BJ (cell line): Measurements from ENCODE around the gene NSUN3. TPM values are rescaled to one million over a fixed set of nuclear protein-coding genes. Genes with fewer than 3 reads are reported as not detected.

Experiments
- CTCF ChIA-PET: fragments of 350-600 bp; formaldehyde crosslinking; extraction: SDS; loops from one replicate; lab custom pipeline; 2021; ENCODE audit warnings: antibody characterized with exemption, inconsistent platforms; lab: Yijun Ruan, JAX
- POLR2A ChIA-PET: fragments of 300-600 bp; sonication (Branson Sonifier 250); formaldehyde crosslinking; extraction: SDS; loops from one replicate; lab custom pipeline; 2021; ENCODE audit warnings: antibody characterized with exemption; lab: Charles Lee
- DNase-seq: peaks from one replicate; pipeline ENCODE4 v3.0.0-alpha.2; 2011; ENCODE audit warnings: low read depth
- H3K27me3 ChIP-seq: 2 replicates; pipeline ENCODE4 v1.6.0; 2011; ENCODE audit warnings: low read length; ENCODE audit not compliant: control insufficient read depth, insufficient read depth
- H3K36me3 ChIP-seq: 2 replicates; pipeline ENCODE4 v1.5.1; 2011; ENCODE audit warnings: low read length; ENCODE audit not compliant: control insufficient read depth, insufficient read depth
- H3K4me3 ChIP-seq: 2 replicates; pipeline ENCODE4 v1.5.1; 2011; ENCODE audit warnings: low read depth, mild to moderate bottlenecking, control low read depth, low read length
- polyA plus RNA-seq: library from polyadenylated mRNA; depleted of rRNA; stranded (reverse); fragments of >200 nt; gene quantifications from 2 replicates; pipeline ENCODE4 v1.2.3, GENCODE V29; 2011; rRNA removed
- TF ChIP-seq, protein P1 (sequence below): IDR thresholded peaks from 2 replicates; pipeline ENCODE4 v1.5.1; 2011; ENCODE audit warnings: low read depth, mild to moderate bottlenecking, control low read depth, inconsistent platforms, low read length, moderate library complexity; ENCODE audit not compliant: insufficient read depth

The NSUN3 gene
- polyA plus RNA-seq, 1 experiment = 8.7 TPM

DNA sequence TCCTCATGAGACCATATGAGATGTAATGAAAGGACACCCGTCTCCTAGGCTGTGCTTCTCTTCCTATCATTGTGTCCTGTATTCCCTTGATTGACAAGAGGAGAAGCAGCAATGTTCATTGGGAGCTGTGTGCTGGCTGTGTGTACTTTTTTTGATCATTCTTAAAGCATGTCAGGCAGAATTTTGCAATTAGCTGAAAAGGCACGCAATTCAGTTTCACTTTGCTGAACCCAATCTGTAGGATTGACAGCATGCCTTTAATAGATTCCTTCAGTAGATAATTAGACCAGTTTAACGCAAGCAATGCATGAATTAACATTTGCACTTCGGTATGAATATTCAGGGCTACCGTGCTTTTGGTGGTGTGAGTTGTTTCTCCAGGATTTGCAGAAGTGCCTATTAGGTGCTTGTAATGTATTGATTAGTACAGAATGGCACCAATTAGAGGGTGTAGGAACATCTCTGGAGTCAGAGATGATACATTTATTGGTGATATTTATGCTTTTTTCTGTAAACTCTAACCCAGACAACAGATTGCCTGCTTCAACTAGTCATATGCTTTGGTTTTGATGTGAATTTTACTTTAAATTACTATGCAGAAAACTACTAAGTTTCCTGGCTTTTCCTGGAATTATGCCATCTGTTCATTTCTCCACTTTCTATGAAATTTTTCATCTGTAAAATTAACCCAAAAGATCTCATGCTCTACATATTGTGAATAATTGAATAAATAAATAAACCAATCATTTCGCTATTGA, 114.3 kb downstream of the NSUN3 start:
- CTCF ChIA-PET = no interaction called here
- Histone ChIP-seq H3K4me3 (no peak overlapping the region), H3K36me3 (no peaks in the 10 kb centered on the region), H3K27me3 (no peaks in the 10 kb centered on the region; the same call in 1 of the 2 replicates)
- POLR2A ChIA-PET = no interaction called here
- no peak for DNase-seq
- TF ChIP-seq, protein P1, sequence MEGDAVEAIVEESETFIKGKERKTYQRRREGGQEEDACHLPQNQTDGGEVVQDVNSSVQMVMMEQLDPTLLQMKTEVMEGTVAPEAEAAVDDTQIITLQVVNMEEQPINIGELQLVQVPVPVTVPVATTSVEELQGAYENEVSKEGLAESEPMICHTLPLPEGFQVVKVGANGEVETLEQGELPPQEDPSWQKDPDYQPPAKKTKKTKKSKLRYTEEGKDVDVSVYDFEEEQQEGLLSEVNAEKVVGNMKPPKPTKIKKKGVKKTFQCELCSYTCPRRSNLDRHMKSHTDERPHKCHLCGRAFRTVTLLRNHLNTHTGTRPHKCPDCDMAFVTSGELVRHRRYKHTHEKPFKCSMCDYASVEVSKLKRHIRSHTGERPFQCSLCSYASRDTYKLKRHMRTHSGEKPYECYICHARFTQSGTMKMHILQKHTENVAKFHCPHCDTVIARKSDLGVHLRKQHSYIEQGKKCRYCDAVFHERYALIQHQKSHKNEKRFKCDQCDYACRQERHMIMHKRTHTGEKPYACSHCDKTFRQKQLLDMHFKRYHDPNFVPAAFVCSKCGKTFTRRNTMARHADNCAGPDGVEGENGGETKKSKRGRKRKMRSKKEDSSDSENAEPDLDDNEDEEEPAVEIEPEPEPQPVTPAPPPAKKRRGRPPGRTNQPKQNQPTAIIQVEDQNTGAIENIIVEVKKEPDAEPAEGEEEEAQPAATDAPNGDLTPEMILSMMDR = no peak

Other genes starting within 250 kb of the NSUN3 start
- gene PROS1, start 89.2 kb upstream of the NSUN3 start, polyA plus RNA-seq = 2.0 and 5.2 TPM in 2 replicates
- 4.6 and 5.3 TPM in 2 replicates for gene ARL13B, start 82.9 kb upstream of the NSUN3 start, polyA plus RNA-seq
- gene STX19, start 34.5 kb upstream of the NSUN3 start, polyA plus RNA-seq = not detected in 2 replicates
- 1.6 and 2.5 TPM in 2 replicates for gene DHFR2, start 145 bp upstream of the NSUN3 start, polyA plus RNA-seq